ENCODE results near the gene WDR76. TPM values are rescaled to one million over a fixed set of nuclear protein-coding genes. Genes with fewer than 3 reads are reported as not detected.

WDR76 gene
- 12.7 and 20.5 TPM in 2 replicates for total RNA-seq

DNA sequence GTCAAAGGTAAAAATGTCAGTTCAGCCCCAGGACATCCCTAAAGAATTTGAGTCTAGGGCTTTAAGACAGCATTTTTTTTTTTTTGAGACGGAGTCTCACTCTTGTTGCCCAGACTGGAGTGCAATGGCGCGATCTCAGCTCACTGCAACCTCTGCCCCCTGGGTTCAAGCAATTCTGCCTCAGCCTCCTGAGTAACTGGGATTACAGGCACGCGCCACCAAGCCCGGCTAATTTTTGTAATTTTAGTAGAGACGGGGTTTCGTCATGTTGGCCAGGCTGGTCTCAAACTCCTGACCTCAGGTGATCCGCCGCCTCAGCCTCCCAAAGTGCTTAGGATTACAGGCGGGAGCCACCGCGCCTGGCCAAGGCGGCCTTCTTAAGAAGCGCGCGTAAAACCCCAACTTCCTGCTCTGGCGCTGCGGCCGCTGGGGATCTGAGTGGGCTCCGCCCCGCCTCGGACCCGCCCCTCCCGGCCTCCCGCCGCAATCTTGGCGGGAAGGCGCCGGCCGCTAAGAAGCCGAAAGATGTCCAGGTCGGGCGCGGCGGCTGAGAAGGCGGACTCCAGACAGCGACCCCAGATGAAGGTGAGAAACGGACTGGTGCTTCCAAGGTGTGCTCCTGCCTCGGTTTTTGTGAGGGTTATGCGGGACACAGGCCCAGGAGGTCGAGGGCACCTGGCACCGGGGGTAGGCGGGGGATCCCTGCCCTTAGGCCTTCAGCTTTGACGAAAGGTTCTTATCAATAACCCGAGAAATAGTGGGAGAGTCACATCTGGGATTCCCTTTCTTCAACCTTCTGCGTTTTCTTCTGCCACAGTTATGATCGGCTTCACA is at the start of gene WDR76:
TSS of gene WDR76 (plus strand) at position 495 of the 834 bp plus-strand sequence. CDS start at position 526, 31 bp downstream.

DNA sequence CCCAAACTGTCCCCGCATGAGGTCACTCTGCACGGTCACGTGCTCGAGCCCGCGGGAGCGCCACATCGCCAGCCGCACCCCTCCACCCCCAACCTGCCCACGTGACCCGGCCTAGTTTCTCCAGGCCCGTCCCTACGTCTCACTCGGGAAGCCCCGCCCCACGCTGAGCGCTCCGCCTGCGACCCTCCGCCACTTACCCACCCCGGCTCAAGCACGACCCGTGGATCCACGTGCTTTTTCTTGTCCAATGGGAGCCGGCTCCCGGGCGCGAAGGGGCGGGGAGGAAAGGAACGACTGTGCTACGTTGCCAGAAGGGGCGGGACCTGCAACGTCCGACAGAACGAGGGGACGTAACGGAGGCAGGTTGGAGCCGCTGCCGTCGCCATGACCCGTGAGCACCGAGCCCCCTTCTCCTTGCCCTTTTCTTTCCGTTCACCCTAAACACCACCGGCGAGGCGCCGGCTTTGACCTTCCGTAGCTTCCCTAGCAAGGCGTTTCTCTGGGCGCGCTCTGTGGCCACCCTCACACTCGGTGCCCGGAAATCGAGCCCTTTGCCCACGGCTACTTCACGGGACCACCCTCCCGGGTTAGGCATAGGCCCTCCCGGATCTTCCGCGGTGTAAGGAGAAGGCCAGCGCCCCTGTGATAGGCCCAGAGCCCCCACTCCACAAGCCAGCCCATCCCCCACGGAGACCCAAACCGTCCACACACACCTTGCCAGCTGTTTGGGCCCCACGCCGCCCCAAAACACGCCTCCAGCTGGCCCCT is 34.6 kb upstream of the WDR76 start, which contains the start of gene SERF2:
TSS of gene SERF2 (plus strand) at position 328 of the 768 bp plus-strand sequence. CDS start at position 385, 57 bp downstream.

DNA sequence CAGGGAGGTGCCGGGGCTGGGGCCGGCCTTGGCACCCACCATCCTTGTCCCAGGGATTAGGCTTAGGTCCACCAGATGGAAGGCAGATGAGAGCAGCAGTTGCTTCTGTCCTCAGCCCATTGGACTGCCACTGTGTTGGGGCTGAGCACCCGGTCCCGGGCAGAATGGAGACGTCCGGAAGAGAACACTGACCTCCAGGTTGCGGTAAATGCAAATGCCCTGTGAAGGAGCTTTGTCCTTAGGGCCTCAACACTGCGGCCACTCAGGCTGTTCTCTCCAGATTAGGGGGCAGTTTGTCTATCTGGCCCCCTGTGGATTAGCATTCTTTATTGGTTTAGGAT is 26.9 kb upstream of the WDR76 start, which contains the start of gene SERINC4:
TSS of gene SERINC4 (minus strand) at position 276 of the 341 bp plus-strand sequence. CDS start at position 42, 234 bp downstream.

DNA sequence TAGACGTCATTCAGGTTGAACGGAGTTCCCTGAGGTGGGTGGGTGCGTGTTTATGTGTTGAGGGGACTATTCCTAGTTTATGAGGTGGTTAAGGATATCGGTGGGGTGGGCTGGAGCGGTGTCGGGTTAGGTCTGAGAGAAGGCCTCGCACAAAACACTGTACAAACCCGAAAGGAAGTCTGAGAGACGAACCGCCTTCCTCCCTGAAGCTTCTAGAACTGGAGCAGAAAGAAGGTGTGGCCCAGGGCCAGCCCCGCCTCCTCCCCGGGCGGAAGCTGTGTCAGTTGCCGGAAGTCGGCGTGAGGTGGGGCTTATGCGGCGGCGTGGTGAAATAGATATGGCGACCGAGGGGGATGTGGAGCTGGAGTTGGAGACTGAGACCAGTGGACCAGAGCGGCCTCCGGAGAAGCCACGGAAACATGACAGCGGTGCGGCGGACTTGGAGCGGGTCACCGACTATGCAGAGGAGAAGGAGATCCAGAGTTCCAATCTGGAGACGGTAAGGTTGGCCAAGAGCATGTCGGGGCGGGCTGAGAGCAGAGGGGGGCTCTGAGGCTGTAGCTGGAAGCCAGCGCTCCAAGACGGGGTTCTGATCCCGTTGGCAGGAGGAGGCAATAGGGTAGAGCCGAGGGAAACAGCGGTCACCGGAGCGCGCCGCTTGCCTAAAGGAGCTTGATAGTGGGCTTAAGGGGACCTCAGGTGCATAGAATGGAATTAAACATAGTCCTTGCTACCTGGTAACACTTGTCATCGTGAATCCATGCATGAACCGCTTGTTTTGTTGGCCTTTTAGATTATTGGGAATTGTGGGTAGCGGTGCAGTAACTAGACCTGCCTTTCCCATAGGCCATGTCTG is 26.3 kb upstream of the WDR76 start, which contains the start of gene HYPK:
TSS of gene HYPK (plus strand) at position 314 of the 856 bp plus-strand sequence. CDS start at position 338, 24 bp downstream.

DNA sequence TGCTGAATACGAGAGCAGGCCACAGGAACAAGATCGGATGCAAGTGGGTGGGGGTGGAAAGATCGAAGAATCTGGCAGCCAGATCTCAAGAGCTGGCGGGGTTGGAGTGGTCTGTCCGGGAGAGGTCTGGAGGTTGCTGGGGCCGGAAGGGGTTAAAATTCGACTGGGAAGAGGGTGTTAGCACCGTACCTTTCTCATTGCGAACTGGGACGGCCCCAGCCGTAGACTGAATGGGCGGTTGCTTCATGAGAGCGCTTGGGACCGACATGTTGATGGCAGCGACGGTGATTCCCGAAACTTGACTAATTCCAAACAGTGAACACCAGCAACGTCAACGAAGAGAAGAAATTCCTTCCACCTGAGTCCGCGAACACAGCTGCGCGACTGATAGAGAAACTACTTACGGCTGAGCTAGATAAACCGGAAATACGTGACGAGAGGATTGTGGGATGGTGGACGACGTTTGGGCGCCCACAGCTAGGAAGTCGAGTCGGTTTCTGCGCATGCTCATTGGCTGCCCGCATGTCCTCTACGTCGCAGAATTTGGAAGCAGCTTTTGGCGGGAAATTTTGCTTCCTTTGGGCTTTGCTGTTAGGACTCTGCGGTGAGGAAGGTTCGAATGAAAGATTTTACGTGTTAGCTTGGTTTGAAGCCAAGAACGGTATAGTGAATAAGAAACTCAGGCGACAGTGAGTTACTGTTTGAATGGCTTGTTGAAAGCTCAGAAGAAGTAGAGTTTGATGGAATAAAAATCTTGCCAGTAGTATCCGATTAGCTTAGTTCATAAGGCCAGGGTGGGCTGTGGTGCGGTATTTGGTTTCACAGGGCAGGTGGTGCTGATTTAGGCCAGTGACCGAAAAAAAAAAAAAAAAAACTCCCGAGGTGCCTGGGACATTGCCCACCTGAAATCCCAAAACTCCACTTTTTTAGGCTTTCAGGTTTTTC is 2.2 kb upstream of the WDR76 start, which contains the start of gene MFAP1:
TSS of gene MFAP1 (minus strand) at position 389 of the 945 bp plus-strand sequence. CDS start at position 268, 121 bp downstream.

Other genes starting within 250 kb of the WDR76 start
- 18.8 and 27.0 TPM in 2 replicates for gene PPIP5K1, start 236.8 kb upstream of the WDR76 start, total RNA-seq
- gene CKMT1B, start 233.0 kb upstream of the WDR76 start, total RNA-seq, result not detected in 2 replicates
- gene STRC, start 208.2 kb upstream of the WDR76 start, total RNA-seq, result under 0.01 TPM in 1 of 2 replicates, not detected in the other
- gene CATSPER2, start 178.2 kb upstream of the WDR76 start, total RNA-seq, result 0.53 and 0.75 TPM in 2 replicates
- gene CKMT1A, start 133.1 kb upstream of the WDR76 start, total RNA-seq, result not detected in 2 replicates
- gene PDIA3, start 80.6 kb upstream of the WDR76 start, total RNA-seq, result 121 and 256 TPM in 2 replicates
- gene ELL3, start 50.0 kb upstream of the WDR76 start, total RNA-seq, result 2.4 and 3.4 TPM in 2 replicates
- 436 and 473 TPM in 2 replicates for gene SERF2, start 34.7 kb upstream of the WDR76 start, total RNA-seq
- gene SERINC4, start 26.8 kb upstream of the WDR76 start, total RNA-seq, result under 0.01 and 0.06 TPM in 2 replicates
- gene HYPK, start 26.4 kb upstream of the WDR76 start, total RNA-seq, result 4.8 and 8.2 TPM in 2 replicates
- gene MFAP1, start 2.3 kb upstream of the WDR76 start, total RNA-seq, result 26.2 and 28.4 TPM in 2 replicates

Data from aortic smooth muscle cell (primary cell).